ENCODE measurements around the gene TRAPPC2L. TPM values are rescaled to one million over a fixed set of nuclear protein-coding genes. Genes with fewer than 3 reads are reported as not detected.
A peak's percentile ranks its signal among the peaks of the same experiment; 100 is the strongest.

The TRAPPC2L gene
- total RNA-seq, 1 donor from 2014 or later, result 59.1 TPM

- no peaks in the 10 kb centered on the region for H3K27me3 Mint-ChIP-seq (ENCODE audit: low read depth, unreplicated experiment)
- H3K79me2 ChIP-seq (ENCODE audit: insufficient read depth, low read length), result no peaks in the 10 kb centered on the region
- no peak overlapping the region for H3K4me3 Mint-ChIP-seq (ENCODE audit: unreplicated experiment)
- H3K27ac Mint-ChIP-seq (ENCODE audit: unreplicated experiment), result no peak overlapping the region
- no peak overlapping the region for H2AFZ ChIP-seq (ENCODE audit: low read depth, low read length)
- H3K27ac ChIP-seq (ENCODE audit: low read depth, low read length), result no peak overlapping the region
- no peaks in the 10 kb centered on the region for H3K4me1 ChIP-seq (ENCODE audit: insufficient read depth, low read length)
- H3K36me3 Mint-ChIP-seq (ENCODE audit: low read depth, unreplicated experiment), result peaks cover 5% of the 10 kb centered on the region
- no peaks in the 10 kb centered on the region for H3K36me3 ChIP-seq (ENCODE audit: insufficient read depth, low read length)
- no peaks in the 10 kb centered on the region for H3K4me1 Mint-ChIP-seq (ENCODE audit: low read depth, unreplicated experiment)
- peak overlapping the region; percentile 39 for H3K4me2 ChIP-seq (ENCODE audit: low read length)
- H3K9me3 ChIP-seq (ENCODE audit: insufficient read depth, low read depth, low read length), result no peaks in the 10 kb centered on the region
- no peak for FAIRE-seq
- no peak overlapping the region for H3K4me3 ChIP-seq (ENCODE audit: insufficient read depth, low read depth, low read length)
- TF ChIP-seq CTCF (IDR thresholded peaks at IDR 0.05; ENCODE audit: insufficient read depth, low read depth, low read length), result no peak
- no peak for TF ChIP-seq EZH2 (IDR thresholded peaks at IDR 0.05; ENCODE audit: insufficient read depth, low read length)
- no peaks in the 10 kb centered on the region for H4K20me1 ChIP-seq (ENCODE audit: insufficient read depth, low read length)
- peak overlapping the region; percentile 23 for H3K9ac ChIP-seq (ENCODE audit: low read length)
- DNase-seq (ENCODE audit: low read depth), result no peak
- no peaks in the 10 kb centered on the region for H3K9me3 Mint-ChIP-seq (ENCODE audit: unreplicated experiment)
- H3K27me3 ChIP-seq (ENCODE audit: insufficient read depth, low read length), result no peaks in the 10 kb centered on the region
These were observed 25.1 kb upstream of the TRAPPC2L start for GRCh38 chr16:88831838-88832237.

- no peak overlapping the region for H2AFZ ChIP-seq (ENCODE audit: low read depth, low read length)
- no peak overlapping the region for H3K27ac ChIP-seq (ENCODE audit: low read depth, low read length)
- H4K20me1 ChIP-seq (ENCODE audit: insufficient read depth, low read length), result no peaks in the 10 kb centered on the region
- H3K4me2 ChIP-seq (ENCODE audit: low read length), result no peak overlapping the region
- no peaks in the 10 kb centered on the region for H3K36me3 ChIP-seq (ENCODE audit: insufficient read depth, low read length)
- no peak overlapping the region for H3K4me3 Mint-ChIP-seq (ENCODE audit: unreplicated experiment)
- H3K27ac Mint-ChIP-seq (ENCODE audit: unreplicated experiment), result no peak overlapping the region
- no peak for DNase-seq (ENCODE audit: low read depth)
- no peak overlapping the region for H3K9ac ChIP-seq (ENCODE audit: low read length)
- H3K4me1 Mint-ChIP-seq (ENCODE audit: low read depth, unreplicated experiment), result no peaks in the 10 kb centered on the region
- no peaks in the 10 kb centered on the region for H3K9me3 ChIP-seq (ENCODE audit: insufficient read depth, low read depth, low read length)
- peaks cover 7% of the 10 kb centered on the region for H3K36me3 Mint-ChIP-seq (ENCODE audit: low read depth, unreplicated experiment)
- no peak for TF ChIP-seq CTCF (IDR thresholded peaks at IDR 0.05; ENCODE audit: insufficient read depth, low read depth, low read length)
- TF ChIP-seq EZH2 (IDR thresholded peaks at IDR 0.05; ENCODE audit: insufficient read depth, low read length), result no peak
- H3K9me3 Mint-ChIP-seq (ENCODE audit: unreplicated experiment), result no peaks in the 10 kb centered on the region
- H3K4me1 ChIP-seq (ENCODE audit: insufficient read depth, low read length), result no peaks in the 10 kb centered on the region
- no peak overlapping the region for H3K4me3 ChIP-seq (ENCODE audit: insufficient read depth, low read depth, low read length)
- H3K79me2 ChIP-seq (ENCODE audit: insufficient read depth, low read length), result no peaks in the 10 kb centered on the region
- H3K27me3 ChIP-seq (ENCODE audit: insufficient read depth, low read length), result no peaks in the 10 kb centered on the region
- FAIRE-seq, result no peak
- H3K27me3 Mint-ChIP-seq (ENCODE audit: low read depth, unreplicated experiment), result no peaks in the 10 kb centered on the region
These were observed 23.8 kb upstream of the TRAPPC2L start for GRCh38 chr16:88833086-88833485.

- H3K4me2 ChIP-seq (ENCODE audit: low read length), result no peak overlapping the region
- Mint-ChIP-seq H3K9me3 (ENCODE audit: unreplicated experiment) (no peaks in the 10 kb centered on the region), H3K4me1 (ENCODE audit: low read depth, unreplicated experiment) (no peaks in the 10 kb centered on the region), H3K27me3 (ENCODE audit: low read depth, unreplicated experiment) (no peaks in the 10 kb centered on the region), H3K36me3 (ENCODE audit: low read depth, unreplicated experiment) (peaks cover 7% of the 10 kb centered on the region), H3K4me3 (ENCODE audit: unreplicated experiment) (no peak overlapping the region), H3K27ac (ENCODE audit: unreplicated experiment) (no peak overlapping the region)
- no peaks in the 10 kb centered on the region for H4K20me1 ChIP-seq (ENCODE audit: insufficient read depth, low read length)
- H2AFZ ChIP-seq (ENCODE audit: low read depth, low read length), result no peak overlapping the region
- FAIRE-seq (no peak), DNase-seq (ENCODE audit: low read depth) (no peak)
- H3K4me3 ChIP-seq (ENCODE audit: insufficient read depth, low read depth, low read length), result no peak overlapping the region
- H3K4me1 ChIP-seq (ENCODE audit: insufficient read depth, low read length), result no peaks in the 10 kb centered on the region
- no peak overlapping the region for H3K27ac ChIP-seq (ENCODE audit: low read depth, low read length)
- H3K9me3 ChIP-seq (ENCODE audit: insufficient read depth, low read depth, low read length), result no peaks in the 10 kb centered on the region
- H3K9ac ChIP-seq (ENCODE audit: low read length), result no peak overlapping the region
- H3K79me2 ChIP-seq (ENCODE audit: insufficient read depth, low read length), result no peaks in the 10 kb centered on the region
- TF ChIP-seq EZH2 (IDR thresholded peaks at IDR 0.05; ENCODE audit: insufficient read depth, low read length) (no peak), CTCF (IDR thresholded peaks at IDR 0.05; ENCODE audit: insufficient read depth, low read depth, low read length) (no peak)
- H3K27me3 ChIP-seq (ENCODE audit: insufficient read depth, low read length), result no peaks in the 10 kb centered on the region
- no peaks in the 10 kb centered on the region for H3K36me3 ChIP-seq (ENCODE audit: insufficient read depth, low read length)
These were observed 22.3 kb upstream of the TRAPPC2L start for GRCh38 chr16:88834670-88835069.
